ENCODE data around the gene MAZ.

- no peak for TF ChIP-seq EZH2 (IDR thresholded peaks at IDR 0.05; ENCODE audit: insufficient read depth, poor library complexity, severe bottlenecking)
- TF ChIP-seq EZH2phosphoT487 (IDR thresholded peaks at IDR 0.05; ENCODE audit: insufficient read depth, low read depth), result no peak
Measured at GRCh38 chr16:29849505-29849904, 43.2 kb downstream of the MAZ start.

All from GM23248 (cell line).